Progenitor cell of endocrine pancreas (in vitro differentiated cells): ENCODE results near the gene COBL. TPM values are rescaled to one million over a fixed set of nuclear protein-coding genes. Genes with fewer than 3 reads are reported as not detected.

Experiments
- DNase-seq: peaks from one replicate; pipeline ENCODE4 v3.0.0; 2021; ENCODE audit warnings: low spot score; ENCODE audit not compliant: unreplicated experiment
- H3K27ac Mint-ChIP-seq: 2 replicates; pipeline ENCODE4 v1.8.0; 2021; ENCODE audit warnings: mild to moderate bottlenecking, moderate library complexity, mixed read lengths
- H3K27me3 Mint-ChIP-seq: 2 replicates; pipeline ENCODE4 v1.8.0; 2021; ENCODE audit warnings: mixed read lengths
- H3K36me3 Mint-ChIP-seq: 2 replicates; pipeline ENCODE4 v1.8.0; 2022; ENCODE audit warnings: mixed read lengths; ENCODE audit not compliant: insufficient read depth
- H3K4me1 Mint-ChIP-seq: 2 replicates; pipeline ENCODE4 v1.8.0; 2021; ENCODE audit warnings: low read depth, mixed read lengths
- H3K4me3 Mint-ChIP-seq: 2 replicates; pipeline ENCODE4 v1.8.0; 2021; ENCODE audit warnings: low read depth, mild to moderate bottlenecking, moderate library complexity, mixed read lengths
- H3K9me3 Mint-ChIP-seq: 2 replicates; pipeline ENCODE4 v1.8.0; 2021; ENCODE audit warnings: low read depth, mixed read lengths
- CTCF ChIP-seq: fragments of 200-600 bp; sonication (generic); IDR thresholded peaks from one replicate; pipeline ENCODE4 v1.5.0; 2021; ENCODE audit warnings: antibody characterized with exemption, mild to moderate bottlenecking; ENCODE audit not compliant: unreplicated experiment
- total RNA-seq: library from RNA; stranded (reverse); gene quantifications from 2 replicates; pipeline ENCODE4 v1.2.1, GENCODE V29; 2021

Gene COBL
- total RNA-seq, 1 donor from 2014 or later: 21.3 TPM

GRCh38 chr7:51244053-51244452 is 72.6 kb downstream of the COBL start:
- no peak overlapping the region for H3K4me3 Mint-ChIP-seq
- no peak overlapping the region for H3K27ac Mint-ChIP-seq
- no peak for DNase-seq
- peaks cover 7% of the 10 kb centered on the region for H3K4me1 Mint-ChIP-seq
- TF ChIP-seq CTCF: no peak
- no peaks in the 10 kb centered on the region for H3K36me3 Mint-ChIP-seq
- no peaks in the 10 kb centered on the region for H3K27me3 Mint-ChIP-seq
- H3K9me3 Mint-ChIP-seq: no peaks in the 10 kb centered on the region

GRCh38 chr7:51243631-51244030 is 73.0 kb downstream of the COBL start:
- peaks cover 10% of the 10 kb centered on the region for H3K4me1 Mint-ChIP-seq
- no peak overlapping the region for H3K4me3 Mint-ChIP-seq
- TF ChIP-seq CTCF: no peak
- no peak for DNase-seq
- no peaks in the 10 kb centered on the region for H3K27me3 Mint-ChIP-seq
- no peak overlapping the region for H3K27ac Mint-ChIP-seq
- H3K36me3 Mint-ChIP-seq: no peaks in the 10 kb centered on the region
- H3K9me3 Mint-ChIP-seq: no peaks in the 10 kb centered on the region

GRCh38 chr7:51242881-51243518 is 73.6 kb downstream of the COBL start:
- no peak overlapping the region for H3K4me3 Mint-ChIP-seq
- H3K27ac Mint-ChIP-seq: no peak overlapping the region
- no peaks in the 10 kb centered on the region for H3K36me3 Mint-ChIP-seq
- no peaks in the 10 kb centered on the region for H3K9me3 Mint-ChIP-seq
- DNase-seq: no peak
- H3K4me1 Mint-ChIP-seq: peaks cover 15% of the 10 kb centered on the region
- no peaks in the 10 kb centered on the region for H3K27me3 Mint-ChIP-seq
- no peak for TF ChIP-seq CTCF

GRCh38 chr7:51242007-51242691 is 74.5 kb downstream of the COBL start:
- Mint-ChIP-seq H3K36me3 (no peaks in the 10 kb centered on the region), H3K4me1 (peaks cover 15% of the 10 kb centered on the region), H3K4me3 (no peak overlapping the region), H3K27me3 (no peaks in the 10 kb centered on the region), H3K9me3 (no peaks in the 10 kb centered on the region), H3K27ac (no peak overlapping the region)
- no peak for TF ChIP-seq CTCF
- DNase-seq: no peak

- no peaks in the 10 kb centered on the region for H3K9me3 Mint-ChIP-seq
- peaks cover 19% of the 10 kb centered on the region for H3K4me1 Mint-ChIP-seq
- DNase-seq: no peak
- H3K27ac Mint-ChIP-seq: no peak overlapping the region
- H3K27me3 Mint-ChIP-seq: no peaks in the 10 kb centered on the region
- no peaks in the 10 kb centered on the region for H3K36me3 Mint-ChIP-seq
- H3K4me3 Mint-ChIP-seq: no peak overlapping the region
- TF ChIP-seq CTCF: no peak
These were observed 75.7 kb downstream of the COBL start for GRCh38 chr7:51240868-51241267.
